ENCODE data around the gene TMEM219. TPM values are rescaled to one million over a fixed set of nuclear protein-coding genes. Genes with fewer than 3 reads are reported as not detected.

Gene TMEM219
- total and polyA plus RNA-seq, 9 of the 15 experiments (the other 6 are each of a cell fraction or from before 2014, with no cell fraction given): 35.3 to 62.8 (median 55.5) TPM

DNA sequence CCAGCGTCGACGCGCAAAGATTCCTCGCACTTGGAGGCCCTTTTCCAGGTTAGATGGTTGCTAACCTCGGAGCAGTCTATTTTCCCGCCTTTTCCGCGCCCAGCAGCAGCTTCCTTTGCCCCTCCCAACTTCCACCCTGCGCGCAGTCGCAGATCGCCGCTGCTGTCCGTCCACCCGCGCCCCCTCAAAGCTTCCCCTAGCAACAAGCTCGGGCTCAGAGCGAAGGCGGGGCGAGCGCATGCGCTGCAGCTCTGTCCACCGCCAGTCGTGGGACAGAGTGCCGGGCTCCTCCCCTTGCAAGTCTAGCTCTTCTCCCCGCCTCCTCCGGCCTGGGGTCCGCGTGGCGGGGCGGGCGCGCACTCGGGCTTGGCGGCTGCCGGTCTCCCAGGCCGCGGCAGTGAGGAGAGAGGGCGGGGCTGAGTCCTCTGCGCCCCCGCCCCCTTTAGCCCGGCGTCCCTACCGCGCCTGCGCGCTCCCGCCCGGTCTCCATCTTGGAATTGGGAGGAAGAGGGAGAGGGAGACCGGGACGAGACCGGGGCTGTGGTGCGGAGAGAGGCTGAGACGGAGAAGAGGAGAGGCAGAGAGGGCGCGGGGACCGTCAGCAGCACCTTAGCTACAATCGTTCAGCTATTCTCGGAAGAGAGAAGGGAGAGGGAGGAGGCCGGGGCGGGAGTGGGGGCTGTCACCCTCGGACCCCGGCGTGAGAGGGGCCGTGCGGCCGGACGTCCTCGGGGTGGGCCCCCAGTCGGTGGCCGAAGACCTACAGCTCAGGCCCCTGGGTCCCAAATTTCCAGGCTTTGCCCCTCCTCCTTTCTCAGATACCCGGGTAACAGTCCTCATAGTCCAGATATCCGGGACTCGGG is 11.7 kb downstream of the TMEM219 start, which contains the start of gene TAOK2 (continued):
- TF ChIP-seq, protein P1, sequence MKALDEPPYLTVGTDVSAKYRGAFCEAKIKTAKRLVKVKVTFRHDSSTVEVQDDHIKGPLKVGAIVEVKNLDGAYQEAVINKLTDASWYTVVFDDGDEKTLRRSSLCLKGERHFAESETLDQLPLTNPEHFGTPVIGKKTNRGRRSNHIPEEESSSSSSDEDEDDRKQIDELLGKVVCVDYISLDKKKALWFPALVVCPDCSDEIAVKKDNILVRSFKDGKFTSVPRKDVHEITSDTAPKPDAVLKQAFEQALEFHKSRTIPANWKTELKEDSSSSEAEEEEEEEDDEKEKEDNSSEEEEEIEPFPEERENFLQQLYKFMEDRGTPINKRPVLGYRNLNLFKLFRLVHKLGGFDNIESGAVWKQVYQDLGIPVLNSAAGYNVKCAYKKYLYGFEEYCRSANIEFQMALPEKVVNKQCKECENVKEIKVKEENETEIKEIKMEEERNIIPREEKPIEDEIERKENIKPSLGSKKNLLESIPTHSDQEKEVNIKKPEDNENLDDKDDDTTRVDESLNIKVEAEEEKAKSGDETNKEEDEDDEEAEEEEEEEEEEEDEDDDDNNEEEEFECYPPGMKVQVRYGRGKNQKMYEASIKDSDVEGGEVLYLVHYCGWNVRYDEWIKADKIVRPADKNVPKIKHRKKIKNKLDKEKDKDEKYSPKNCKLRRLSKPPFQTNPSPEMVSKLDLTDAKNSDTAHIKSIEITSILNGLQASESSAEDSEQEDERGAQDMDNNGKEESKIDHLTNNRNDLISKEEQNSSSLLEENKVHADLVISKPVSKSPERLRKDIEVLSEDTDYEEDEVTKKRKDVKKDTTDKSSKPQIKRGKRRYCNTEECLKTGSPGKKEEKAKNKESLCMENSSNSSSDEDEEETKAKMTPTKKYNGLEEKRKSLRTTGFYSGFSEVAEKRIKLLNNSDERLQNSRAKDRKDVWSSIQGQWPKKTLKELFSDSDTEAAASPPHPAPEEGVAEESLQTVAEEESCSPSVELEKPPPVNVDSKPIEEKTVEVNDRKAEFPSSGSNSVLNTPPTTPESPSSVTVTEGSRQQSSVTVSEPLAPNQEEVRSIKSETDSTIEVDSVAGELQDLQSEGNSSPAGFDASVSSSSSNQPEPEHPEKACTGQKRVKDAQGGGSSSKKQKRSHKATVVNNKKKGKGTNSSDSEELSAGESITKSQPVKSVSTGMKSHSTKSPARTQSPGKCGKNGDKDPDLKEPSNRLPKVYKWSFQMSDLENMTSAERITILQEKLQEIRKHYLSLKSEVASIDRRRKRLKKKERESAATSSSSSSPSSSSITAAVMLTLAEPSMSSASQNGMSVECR (CRISPR knock-in tag; IDR thresholded peaks at IDR 0.05): peak; percentile 51; the same call in 1 of the 2 replicates
- TF ChIP-seq JUN (IDR thresholded peaks at IDR 0.05; ENCODE audit: borderline replicate concordance, low read depth, low read length) (no peak), JUN (CRISPR knock-in tag; IDR thresholded peaks at IDR 0.05; ENCODE audit: borderline replicate concordance) (no peak), SLC30A9 (CRISPR knock-in tag; IDR thresholded peaks at IDR 0.05) (no peak), HLTF (IDR thresholded peaks at IDR 0.05) (no peak), NRF1 (conservative IDR thresholded peaks at IDR 0.05 in 1 of 2, IDR thresholded peaks at IDR 0.05 in 1 of 2) (peak; percentile 100), KAT2B (IDR thresholded peaks at IDR 0.05; ENCODE audit: low read depth, low read length) (no peak), EHMT2 (IDR thresholded peaks at IDR 0.05) (no peak), CBFA2T2 (conservative IDR thresholded peaks at IDR 0.05) (no peak), RUNX1 (IDR thresholded peaks at IDR 0.05; ENCODE audit: low read depth) (peak; percentile 20; the same call in 1 of the 2 replicates)
- TF ChIP-seq, protein P2, sequence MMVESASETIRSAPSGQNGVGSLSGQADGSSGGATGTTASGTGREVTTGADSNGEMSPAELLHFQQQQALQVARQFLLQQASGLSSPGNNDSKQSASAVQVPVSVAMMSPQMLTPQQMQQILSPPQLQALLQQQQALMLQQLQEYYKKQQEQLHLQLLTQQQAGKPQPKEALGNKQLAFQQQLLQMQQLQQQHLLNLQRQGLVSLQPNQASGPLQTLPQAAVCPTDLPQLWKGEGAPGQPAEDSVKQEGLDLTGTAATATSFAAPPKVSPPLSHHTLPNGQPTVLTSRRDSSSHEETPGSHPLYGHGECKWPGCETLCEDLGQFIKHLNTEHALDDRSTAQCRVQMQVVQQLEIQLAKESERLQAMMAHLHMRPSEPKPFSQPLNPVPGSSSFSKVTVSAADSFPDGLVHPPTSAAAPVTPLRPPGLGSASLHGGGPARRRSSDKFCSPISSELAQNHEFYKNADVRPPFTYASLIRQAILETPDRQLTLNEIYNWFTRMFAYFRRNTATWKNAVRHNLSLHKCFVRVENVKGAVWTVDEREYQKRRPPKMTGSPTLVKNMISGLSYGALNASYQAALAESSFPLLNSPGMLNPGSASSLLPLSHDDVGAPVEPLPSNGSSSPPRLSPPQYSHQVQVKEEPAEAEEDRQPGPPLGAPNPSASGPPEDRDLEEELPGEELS (CRISPR knock-in tag; IDR thresholded peaks at IDR 0.05; ENCODE audit: borderline replicate concordance): no peak
- TF ChIP-seq, protein P3, sequence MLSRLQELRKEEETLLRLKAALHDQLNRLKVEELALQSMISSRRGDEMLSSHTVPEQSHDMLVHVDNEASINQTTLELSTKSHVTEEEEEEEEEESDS (CRISPR knock-in tag; IDR thresholded peaks at IDR 0.05): no peak
